K562 (cell line): ENCODE measurements around the gene KRT36. TPM values are rescaled to one million over a fixed set of nuclear protein-coding genes. Genes with fewer than 3 reads are reported as not detected.

Experiments
- BHLHE40 ChIP-seq: IDR thresholded peaks from 2 replicates; pipeline ENCODE4 v1.6.1; 2011; ENCODE audit warnings: low read length, improper control_type of control experiment
- CHD2 ChIP-seq: IDR thresholded peaks from 2 replicates; pipeline ENCODE4 v1.6.1; 2011; ENCODE audit warnings: low read depth, low read length
- ZNF282 ChIP-seq: sonication (generic); formaldehyde crosslinking; IDR thresholded peaks from 2 replicates; pipeline ENCODE4 v1.8.1; 2023; ENCODE audit warnings: missing genetic modification reagents
- microRNA-seq: library from miRNA; unstranded; fragments of <30 nt; microRNA quantifications from one replicate; pipeline ENCODE4, GENCODE V29; 2018; ENCODE audit warnings: borderline microRNAs expressed
- polyA plus RNA-seq, 8 experiments: library from polyadenylated mRNA; depleted of rRNA in 4 of 8; stranded (reverse) in 5 of 8; unstranded in 3 of 8; fragments of >200 nt; fragmentation: Nextera tagmentation in 2 of 8; fragmentation: Illumina TruSeq in 1 of 8; extraction: Ambion mirVana in 2 of 8; extraction: Trizol in 1 of 8; gene quantifications; 2 replicates each; pipeline versions ENCODE4 v1.2.1 to v1.2.3, GENCODE V29; 2011 to 2014; ENCODE audit warnings: inconsistent platforms in 1 of 8, missing spikeins in 1 of 8
- small RNA-seq: library from RNA; depleted of rRNA; stranded (forward); fragments of <200 nt; gene quantifications from one replicate; pipeline ENCODE3, GENCODE V24; 2014
- total RNA-seq, 7 experiments: library from RNA; depleted of rRNA in 6 of 7; stranded (reverse); fragments of >200 nt in 6 of 7; fragmentation: Illumina TruSeq in 2 of 7; extraction: Trizol in 2 of 7; gene quantifications; 2 replicates each; pipeline versions ENCODE4 v1.2.1 to v1.2.3, GENCODE V29; 2011 to 2021; ENCODE audit warnings: low replicate concordance in 1 of 7

Gene KRT36
- total and polyA plus RNA-seq, 9 of the 15 experiments (the other 6 are each of a cell fraction or from before 2014, with no cell fraction given) = 0.04 TPM; not detected in 8

DNA sequence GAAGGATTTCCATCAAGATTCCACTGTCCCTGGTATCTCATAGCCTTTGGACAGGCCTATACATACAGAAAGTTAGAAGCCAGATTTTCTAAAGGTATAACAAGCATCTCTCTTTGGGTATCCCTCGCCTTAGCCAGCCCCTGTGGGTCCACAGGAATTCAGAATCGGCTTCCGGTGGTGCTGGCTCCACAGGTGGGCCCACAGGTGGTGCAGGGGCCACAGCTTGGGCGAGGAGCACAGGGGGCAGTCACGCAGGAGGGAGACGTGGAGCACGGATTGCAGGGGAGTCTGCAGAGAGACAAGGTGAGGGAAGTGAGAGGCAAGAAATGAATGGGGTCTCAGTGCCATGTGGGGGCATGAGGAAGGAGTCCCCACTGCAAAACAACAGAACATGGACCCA is 52.5 kb downstream of the KRT36 start (continued):
- TF ChIP-seq BHLHE40 (no peak), ZNF282 (CRISPR knock-in tag) (no peak), CHD2 (no peak)

Small RNA genes within 50 kb of the gene (microRNA-seq; reads per million reads assigned to microRNA genes)
- not detected for gene MIR6510

Small RNA genes within 50 kb of the gene (small RNA-seq; reads per million reads assigned to genes)
- gene RNU2-32P = 0.29 reads per million

Other genes with a start within 250 kb of the KRT36 start
Only the 7 nearest of the 25 such genes appear.
- gene KRT37, start 65.3 kb downstream of the KRT36 start, total RNA-seq (2014; rRNA removed) = not detected in 2 replicates
- not detected in 2 replicates for gene KRT37, start 65.3 kb downstream of the KRT36 start, total RNA-seq (2014; rRNA removed; fragmentation: Illumina TruSeq; extraction: Trizol)
- not detected in 2 replicates for gene KRT37, start 65.3 kb downstream of the KRT36 start, total RNA-seq (2015; rRNA removed; fragmentation: Illumina TruSeq; extraction: Trizol)
- gene KRT37, start 65.3 kb downstream of the KRT36 start, total RNA-seq (2021) = not detected in 2 replicates
- gene KRT37, start 65.3 kb downstream of the KRT36 start, polyA plus RNA-seq (2011; rRNA removed) = not detected in 2 replicates
- not detected in 2 replicates for gene KRT37, start 65.3 kb downstream of the KRT36 start, polyA plus RNA-seq (2014; fragmentation: Illumina TruSeq; extraction: Trizol)
- not detected for gene KRT37, start 65.3 kb downstream of the KRT36 start, polyA plus RNA-seq (2014; fragmentation: Nextera tagmentation; extraction: Ambion mirVana)
- not detected in 2 replicates for gene KRT37, start 65.3 kb downstream of the KRT36 start, polyA plus RNA-seq (2014; rRNA removed)
- gene KRT38, start 48.9 kb downstream of the KRT36 start, total RNA-seq (2014; rRNA removed) = not detected in 2 replicates
- gene KRT38, start 48.9 kb downstream of the KRT36 start, total RNA-seq (2014; rRNA removed; fragmentation: Illumina TruSeq; extraction: Trizol) = not detected in 2 replicates
- gene KRT38, start 48.9 kb downstream of the KRT36 start, total RNA-seq (2015; rRNA removed; fragmentation: Illumina TruSeq; extraction: Trizol) = not detected in 2 replicates
- gene KRT38, start 48.9 kb downstream of the KRT36 start, total RNA-seq (2021) = not detected in 2 replicates
- gene KRT38, start 48.9 kb downstream of the KRT36 start, polyA plus RNA-seq (2011; rRNA removed) = not detected in 2 replicates
- gene KRT38, start 48.9 kb downstream of the KRT36 start, polyA plus RNA-seq (2014; fragmentation: Illumina TruSeq; extraction: Trizol) = not detected in 2 replicates
- not detected for gene KRT38, start 48.9 kb downstream of the KRT36 start, polyA plus RNA-seq (2014; fragmentation: Nextera tagmentation; extraction: Ambion mirVana)
- not detected in 2 replicates for gene KRT38, start 48.9 kb downstream of the KRT36 start, polyA plus RNA-seq (2014; rRNA removed)
- gene KRT32, start 22.5 kb downstream of the KRT36 start, total RNA-seq (2014; rRNA removed) = not detected in 2 replicates
- gene KRT32, start 22.5 kb downstream of the KRT36 start, total RNA-seq (2014; rRNA removed; fragmentation: Illumina TruSeq; extraction: Trizol) = not detected in 2 replicates
- not detected in 2 replicates for gene KRT32, start 22.5 kb downstream of the KRT36 start, total RNA-seq (2015; rRNA removed; fragmentation: Illumina TruSeq; extraction: Trizol)
- not detected in 2 replicates for gene KRT32, start 22.5 kb downstream of the KRT36 start, total RNA-seq (2021)
- gene KRT32, start 22.5 kb downstream of the KRT36 start, polyA plus RNA-seq (2011; rRNA removed) = not detected in 2 replicates
- not detected in 2 replicates for gene KRT32, start 22.5 kb downstream of the KRT36 start, polyA plus RNA-seq (2014; fragmentation: Illumina TruSeq; extraction: Trizol)
- gene KRT32, start 22.5 kb downstream of the KRT36 start, polyA plus RNA-seq (2014; fragmentation: Nextera tagmentation; extraction: Ambion mirVana) = not detected
- gene KRT32, start 22.5 kb downstream of the KRT36 start, polyA plus RNA-seq (2014; rRNA removed) = not detected in 2 replicates
- gene KRT35, start 8.8 kb downstream of the KRT36 start, total RNA-seq (2014; rRNA removed) = not detected in 2 replicates
- not detected in 2 replicates for gene KRT35, start 8.8 kb downstream of the KRT36 start, total RNA-seq (2014; rRNA removed; fragmentation: Illumina TruSeq; extraction: Trizol)
- not detected in 2 replicates for gene KRT35, start 8.8 kb downstream of the KRT36 start, total RNA-seq (2015; rRNA removed; fragmentation: Illumina TruSeq; extraction: Trizol)
- gene KRT35, start 8.8 kb downstream of the KRT36 start, total RNA-seq (2021) = not detected in 2 replicates
- not detected in 2 replicates for gene KRT35, start 8.8 kb downstream of the KRT36 start, polyA plus RNA-seq (2011; rRNA removed)
- gene KRT35, start 8.8 kb downstream of the KRT36 start, polyA plus RNA-seq (2014; fragmentation: Illumina TruSeq; extraction: Trizol) = not detected in 2 replicates
- not detected for gene KRT35, start 8.8 kb downstream of the KRT36 start, polyA plus RNA-seq (2014; fragmentation: Nextera tagmentation; extraction: Ambion mirVana)
- gene KRT35, start 8.8 kb downstream of the KRT36 start, polyA plus RNA-seq (2014; rRNA removed) = not detected in 2 replicates
- 1.1 TPM in 1 of 2 replicates, not detected in the other for gene KRT13, start 15.7 kb upstream of the KRT36 start, total RNA-seq (2014; rRNA removed)
- gene KRT13, start 15.7 kb upstream of the KRT36 start, total RNA-seq (2014; rRNA removed; fragmentation: Illumina TruSeq; extraction: Trizol) = not detected in 2 replicates
- 0.11 TPM in 1 of 2 replicates, not detected in the other for gene KRT13, start 15.7 kb upstream of the KRT36 start, total RNA-seq (2015; rRNA removed; fragmentation: Illumina TruSeq; extraction: Trizol)
- 0.22 TPM in 1 of 2 replicates, not detected in the other for gene KRT13, start 15.7 kb upstream of the KRT36 start, total RNA-seq (2021)
- gene KRT13, start 15.7 kb upstream of the KRT36 start, polyA plus RNA-seq (2011; rRNA removed) = 0.16 and 0.26 TPM in 2 replicates
- gene KRT13, start 15.7 kb upstream of the KRT36 start, polyA plus RNA-seq (2014; fragmentation: Illumina TruSeq; extraction: Trizol) = 0.30 TPM in 1 of 2 replicates, not detected in the other
- gene KRT13, start 15.7 kb upstream of the KRT36 start, polyA plus RNA-seq (2014; fragmentation: Nextera tagmentation; extraction: Ambion mirVana) = under 1 TPM in 1 of 2 experiments, not detected in 1; 0.13 TPM
- 0.28 TPM in 1 of 2 replicates, not detected in the other for gene KRT13, start 15.7 kb upstream of the KRT36 start, polyA plus RNA-seq (2014; rRNA removed)
- gene KRT15, start 29.0 kb upstream of the KRT36 start, total RNA-seq (2014; rRNA removed) = 0.37 and 2.4 TPM in 2 replicates
- 0.44 and 0.89 TPM in 2 replicates for gene KRT15, start 29.0 kb upstream of the KRT36 start, total RNA-seq (2014; rRNA removed; fragmentation: Illumina TruSeq; extraction: Trizol)
- gene KRT15, start 29.0 kb upstream of the KRT36 start, total RNA-seq (2015; rRNA removed; fragmentation: Illumina TruSeq; extraction: Trizol) = 0.29 and 0.68 TPM in 2 replicates
- gene KRT15, start 29.0 kb upstream of the KRT36 start, total RNA-seq (2021) = 0.34 and 0.95 TPM in 2 replicates
- gene KRT15, start 29.0 kb upstream of the KRT36 start, polyA plus RNA-seq (2011; rRNA removed) = 2.1 and 4.4 TPM in 2 replicates
- gene KRT15, start 29.0 kb upstream of the KRT36 start, polyA plus RNA-seq (2014; fragmentation: Illumina TruSeq; extraction: Trizol) = 0.49 and 1.1 TPM in 2 replicates
- under 1 TPM; 0.28 to 0.60 TPM for gene KRT15, start 29.0 kb upstream of the KRT36 start, polyA plus RNA-seq (2014; fragmentation: Nextera tagmentation; extraction: Ambion mirVana)
- gene KRT15, start 29.0 kb upstream of the KRT36 start, polyA plus RNA-seq (2014; rRNA removed) = 0.56 and 2.0 TPM in 2 replicates
- gene KRT19, start 38.4 kb upstream of the KRT36 start, total RNA-seq (2014; rRNA removed) = 120 and 137 TPM in 2 replicates
- 25.8 and 41.2 TPM in 2 replicates for gene KRT19, start 38.4 kb upstream of the KRT36 start, total RNA-seq (2014; rRNA removed; fragmentation: Illumina TruSeq; extraction: Trizol)
- 91.7 and 92.6 TPM in 2 replicates for gene KRT19, start 38.4 kb upstream of the KRT36 start, total RNA-seq (2015; rRNA removed; fragmentation: Illumina TruSeq; extraction: Trizol)
- gene KRT19, start 38.4 kb upstream of the KRT36 start, total RNA-seq (2021) = 151 TPM in 2 replicates
- gene KRT19, start 38.4 kb upstream of the KRT36 start, polyA plus RNA-seq (2011; rRNA removed) = 96.3 and 121 TPM in 2 replicates
- gene KRT19, start 38.4 kb upstream of the KRT36 start, polyA plus RNA-seq (2014; fragmentation: Illumina TruSeq; extraction: Trizol) = 66.5 and 76.7 TPM in 2 replicates
- 10 to 100 TPM; 18.5 to 21.5 TPM for gene KRT19, start 38.4 kb upstream of the KRT36 start, polyA plus RNA-seq (2014; fragmentation: Nextera tagmentation; extraction: Ambion mirVana)
- 80.2 and 104 TPM in 2 replicates for gene KRT19, start 38.4 kb upstream of the KRT36 start, polyA plus RNA-seq (2014; rRNA removed)